ENCODE results near the gene GPR89B.
"Not testable (repeated sequence)": the region's sequence is repeated elsewhere in the genome, so short reads cannot be mapped to it uniquely, and the experiment has no call there.

GPR89B gene

GRCh38 chr1:148037850-148038461, 109.7 kb downstream of the GPR89B start:
- H3K4me3 ChIP-seq (ENCODE audit: low read length): peak overlapping the region; percentile 34

GRCh38 chr1:148038462-148039333, 110.5 kb downstream of the GPR89B start:
- peak overlapping the region; percentile 35 for H3K4me3 ChIP-seq (ENCODE audit: low read length)
- DNase-seq (ENCODE audit: low read depth): peak; percentile 86

More at GRCh38 chr1:148037850-148038461, 109.7 kb downstream of the GPR89B start:
- not testable (repeated sequence) for DNase-seq (ENCODE audit: low read depth)
